Heart left ventricle (tissue), 16 donors: ENCODE measurements around the gene TMEM72. TPM values are rescaled to one million over a fixed set of nuclear protein-coding genes. Genes with fewer than 3 reads are reported as not detected.
A peak's percentile ranks its signal among the peaks of the same experiment; 100 is the strongest.

Experiments used
- ATAC-seq, 4 donors: fragments of 200-7000 bp; cut with Tn5 transposase; one replicate each; pipeline ENCODE4 v1.9.1; 2020 to 2022; ENCODE audit warnings: moderate library complexity in 4 of 4, mild to moderate bottlenecking in 3 of 4, moderate number of reproducible peaks in 1 of 4
- DNase-seq, 5 donors: peaks; one replicate each; pipeline ENCODE4 v3.0.0-alpha.2; 2020
- H3K27ac ChIP-seq, 12 donors: fragments of 200-600 bp; sonication (generic) in 4 of 12; one replicate each; pipeline versions ENCODE4 v1.5.0 to v1.8.0; 2016 to 2022; ENCODE audit warnings: mild to moderate bottlenecking in 2 of 12
- H3K27me3 ChIP-seq, 9 donors: fragments of 200-600 bp; sonication (generic) in 2 of 9; one replicate each; pipeline versions ENCODE4 v1.5.1 to v1.8.0; 2016 to 2022; ENCODE audit warnings: mild to moderate bottlenecking in 3 of 9
- H3K36me3 ChIP-seq, 9 donors: fragments of 200-600 bp; sonication (generic) in 2 of 9; one replicate each; pipeline versions ENCODE4 v1.5.0 to v1.8.0; 2018 to 2022; ENCODE audit warnings: mild to moderate bottlenecking in 2 of 9
- H3K4me1 ChIP-seq, 12 donors: fragments of 200-600 bp; sonication (generic) in 4 of 12; one replicate each; pipeline versions ENCODE4 v1.5.0 to v1.8.0; 2016 to 2022; ENCODE audit warnings: mild to moderate bottlenecking in 3 of 12
- H3K4me3 ChIP-seq, 12 donors: fragments of 200-600 bp; sonication (generic) in 4 of 12; one replicate each; pipeline versions ENCODE4 v1.5.0 to v1.8.0; 2017 to 2022; ENCODE audit warnings: mild to moderate bottlenecking in 9 of 12, moderate library complexity in 4 of 12
- H3K9me3 ChIP-seq, 12 donors: fragments of 200-600 bp; sonication (generic) in 4 of 12; one replicate each; pipeline versions ENCODE4 v1.5.0 to v1.8.0; 2016 to 2022; ENCODE audit warnings: mild to moderate bottlenecking in 1 of 12
- POLR2A ChIP-seq, 2 donors: fragments of 450-650 bp; IDR thresholded peaks; one replicate each; pipeline ENCODE4 v1.6.1; 2017; ENCODE audit warnings: antibody characterized with exemption in 2 of 2, mild to moderate bottlenecking in 2 of 2, moderate library complexity in 2 of 2
- WGBS, 4 donors: extraction: QIAGEN DNeasy Blood & Tissue Kit in 2 of 4; methylation state at CpG; one replicate each; pipeline versions ENCODE4 v1.1.5 to v1.1.7; 2013 to 2018; 5-methylcytosine and 5-hydroxymethylcytosine counted together
- intact Hi-C, 10 donors: fragments of 100-400 bp; cut with DNase I; formaldehyde crosslinking; loops; one replicate each; pipeline versions ENCODE4 v1.11.1 to v1.14.2; 2022
- long read RNA-seq, 3 donors: library from polyadenylated mRNA; unstranded; transcript quantifications; one replicate each; pipeline ENCODE4 v2.0.0, GENCODE V29; 2020 to 2021
- polyA plus RNA-seq, 2 donors: library from polyadenylated mRNA; stranded (reverse); fragments of 200-250 nt; gene quantifications; one replicate each; pipeline ENCODE4 v1.2.3, GENCODE V29; 2013
- total RNA-seq, 9 donors: library from RNA; depleted of rRNA in 2 of 9; stranded (reverse); fragments of >200 nt in 2 of 9; fragmentation: NEBNext Ultra II Directional in 3 of 9; extraction: Animal tissue kit (Norgen Biotek cat#: 25700) in 3 of 9; gene quantifications; one replicate each; pipeline versions ENCODE4 v1.1.0 to v1.2.4, GENCODE V29; 2016 to 2023
- TF ChIP-seq, protein P1 (sequence below), 12 donors: fragments of 200-600 bp; sonication (generic) in 4 of 12; IDR thresholded peaks; one replicate each; pipeline versions ENCODE4 v1.5.0 to v1.8.0; 2018 to 2022; ENCODE audit warnings: antibody characterized with exemption in 12 of 12, mild to moderate bottlenecking in 5 of 12
- donor health status: ischemic (EF 13 %, LVEDD 7.1; RV severe dilation, severe dysfunction).
- donor health status: healthy with polysubstance abuse.
- donor health status: DM: no; HTN: yes; CAD: no.
- donor health status: DM: no; HTN: no; CAD: no.
- donor health status: ischemic (EF 25% LVEDD 6.9; RV normal size, moderate dysfunction).
- donor health status: ischemic (EF 25% LVEDD 5.7; RV mildly dilated, moderate dysfunction).
- donor health status: healthy.
- donor health status: DM: yes; HTN: yes; CAD: no.
- donor health status: ischemic (EF 35%, LVEDD 5.7; RV mildly dilated, moderate dysfunction).
- donor health status: nonischemic (EF 11% LVEDD 7.7; RV severe dilation, severe dysfunction).
- donor health status: DM: yes; HTN: yes; CAD: no.
- donor health status: PGD.
- donor health status: ischemic (EF 29% LVEDD 5.4; RV normal size, mild dysfunction).
- donor health status: nonischemic (EF 23%, LVEDD 6.1; RV moderate dilation, normal function).

TMEM72 gene
- total RNA-seq (under 1 TPM in 2 of 9 donors, not detected in 7; 0.15 to 0.27 TPM), polyA plus RNA-seq (not detected)
- long read RNA-seq, donor 1: 0 reads
- long read RNA-seq, donor 2: 0 reads
- long read RNA-seq, donor 3: 0 reads

DNA sequence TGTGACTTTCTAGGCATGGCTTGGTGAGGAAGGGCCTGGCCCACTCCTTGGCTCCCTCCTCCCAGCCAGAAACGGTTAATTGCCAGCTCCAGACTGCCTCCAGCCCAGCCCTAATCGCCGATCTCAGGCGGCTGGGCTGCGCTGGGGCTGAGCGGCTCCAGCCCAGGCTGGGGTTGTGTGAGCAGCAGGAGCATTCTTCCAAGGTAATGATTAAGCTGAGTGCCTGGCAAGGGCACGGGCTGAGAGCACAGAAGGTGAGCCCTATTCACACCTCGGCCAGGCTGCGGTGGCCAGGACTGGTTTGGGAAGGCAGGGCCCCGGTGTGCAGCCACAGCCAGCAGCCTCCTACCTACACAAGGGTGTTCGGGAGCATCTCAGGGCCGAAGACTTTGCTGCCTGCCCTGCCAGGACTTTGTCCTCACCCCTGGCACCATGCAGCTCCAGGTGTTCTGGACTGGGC lies at the start of gene TMEM72:
TSS of gene TMEM72 (plus strand) at position 257 of the 460 bp plus-strand sequence. CDS start at position 433, 176 bp downstream.
- H3K27me3 ChIP-seq: no peaks in the 10 kb centered on the region
- H3K4me3 ChIP-seq: no peak within 1 kb of the TSS
- peak in 1 of 5 donors; percentile 43 for DNase-seq
- TF ChIP-seq POLR2A (IDR thresholded peaks at IDR 0.05): no peak
- TF ChIP-seq, protein P1, sequence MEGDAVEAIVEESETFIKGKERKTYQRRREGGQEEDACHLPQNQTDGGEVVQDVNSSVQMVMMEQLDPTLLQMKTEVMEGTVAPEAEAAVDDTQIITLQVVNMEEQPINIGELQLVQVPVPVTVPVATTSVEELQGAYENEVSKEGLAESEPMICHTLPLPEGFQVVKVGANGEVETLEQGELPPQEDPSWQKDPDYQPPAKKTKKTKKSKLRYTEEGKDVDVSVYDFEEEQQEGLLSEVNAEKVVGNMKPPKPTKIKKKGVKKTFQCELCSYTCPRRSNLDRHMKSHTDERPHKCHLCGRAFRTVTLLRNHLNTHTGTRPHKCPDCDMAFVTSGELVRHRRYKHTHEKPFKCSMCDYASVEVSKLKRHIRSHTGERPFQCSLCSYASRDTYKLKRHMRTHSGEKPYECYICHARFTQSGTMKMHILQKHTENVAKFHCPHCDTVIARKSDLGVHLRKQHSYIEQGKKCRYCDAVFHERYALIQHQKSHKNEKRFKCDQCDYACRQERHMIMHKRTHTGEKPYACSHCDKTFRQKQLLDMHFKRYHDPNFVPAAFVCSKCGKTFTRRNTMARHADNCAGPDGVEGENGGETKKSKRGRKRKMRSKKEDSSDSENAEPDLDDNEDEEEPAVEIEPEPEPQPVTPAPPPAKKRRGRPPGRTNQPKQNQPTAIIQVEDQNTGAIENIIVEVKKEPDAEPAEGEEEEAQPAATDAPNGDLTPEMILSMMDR (IDR thresholded peaks at IDR 0.05): no peak
- H3K4me1 ChIP-seq: peaks cover 0 to 30% (median 14%) of the 10 kb centered on the region in 12 donors
- no peaks in the 10 kb centered on the region for H3K36me3 ChIP-seq
- H3K27ac ChIP-seq: peak within 1 kb of the TSS in 1 of 12 donors; percentile 34
- intact Hi-C loops: no loop called here
- 36 to 54% (median 47%) methylated on average over 4 to 12 of the region's 12 CpGs for WGBS, 4 donors
- ATAC-seq: peak; percentile 49 to 76 (median 72)
- H3K9me3 ChIP-seq: no peaks in the 10 kb centered on the region

DNA sequence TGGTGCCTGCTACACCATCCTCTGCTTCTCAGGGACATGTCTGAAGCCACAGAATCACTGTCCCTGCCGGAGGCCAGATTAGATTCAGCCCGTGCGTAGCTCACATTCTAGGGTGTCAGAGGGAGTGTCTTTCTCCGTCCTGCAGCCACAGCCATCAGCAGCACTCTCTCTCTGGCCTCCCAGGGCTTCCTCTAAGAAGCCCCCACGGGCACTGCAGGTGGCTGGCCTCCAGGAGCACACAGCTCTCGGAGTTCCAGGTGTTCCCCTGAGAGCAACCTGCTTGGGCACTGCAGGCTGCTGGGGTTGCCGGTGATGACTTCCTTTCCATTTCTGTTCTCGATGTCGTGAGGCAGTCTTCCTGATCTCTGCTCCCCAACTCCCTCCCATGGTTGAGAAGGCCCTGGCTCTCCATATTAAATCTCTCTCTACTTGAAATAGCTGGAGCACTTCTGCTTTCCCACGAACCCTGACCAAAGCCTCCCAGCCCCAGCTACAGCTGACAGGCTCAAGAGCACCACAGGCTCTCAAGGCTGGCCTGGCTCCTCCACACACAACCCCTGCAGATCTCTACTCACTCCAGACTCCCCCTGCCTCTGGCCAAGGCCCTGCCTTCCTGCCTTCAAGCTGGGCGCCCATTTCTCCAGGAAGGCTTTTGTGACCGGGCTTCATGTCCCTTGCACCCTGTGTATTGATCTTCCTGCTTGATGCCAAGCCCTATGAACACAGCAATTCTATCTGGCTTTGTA lies 49.0 kb upstream of the TMEM72 start:
- Histone ChIP-seq H3K27ac (no peak overlapping the region), H3K4me3 (no peak overlapping the region), H3K36me3 (no peaks in the 10 kb centered on the region), H3K4me1 (peaks cover 0 to 37% (median 14%) of the 10 kb centered on the region in 12 donors), H3K9me3 (no peaks in the 10 kb centered on the region), H3K27me3 (peaks cover 0 to 12% (median 0%) of the 10 kb centered on the region in 9 donors)
- intact Hi-C loops: loop anchor here in 7 of 10 donors (2.0 to 10.0 kb wide), 5 partner anchors 470 to 1190 kb away; partner anchors contain the start of gene CXCL12 (in 2 of the 7)
- no peak for ATAC-seq
- no peak for DNase-seq
- 80 to 87% (median 80%) methylated on average over 12 of the region's 12 CpGs for WGBS, 4 donors
- TF ChIP-seq, protein P1 (IDR thresholded peaks at IDR 0.05): no peak
- no peak for TF ChIP-seq POLR2A (IDR thresholded peaks at IDR 0.05)

DNA sequence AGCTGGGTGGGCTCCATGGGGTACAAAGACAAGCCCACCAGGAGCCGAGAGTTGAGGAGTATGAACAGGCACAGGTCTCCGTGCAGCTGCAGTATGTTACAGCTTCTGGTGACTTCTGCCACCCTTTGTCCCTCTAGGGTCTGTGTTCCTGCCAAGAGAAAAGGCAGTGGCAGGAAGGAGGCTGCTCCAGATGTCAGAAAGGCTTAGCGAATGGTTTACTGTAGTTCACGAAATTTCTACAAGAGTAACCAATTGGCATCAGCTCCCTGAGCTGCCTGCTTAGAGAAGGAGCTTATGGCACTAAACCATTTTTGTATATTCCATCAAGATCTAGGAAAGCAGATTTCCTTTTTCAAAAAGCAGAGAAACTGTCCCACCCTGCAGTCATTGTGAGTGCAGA lies 48.2 kb upstream of the TMEM72 start:
- intact Hi-C loops: loop anchor here in 7 of 10 donors (2.0 to 10.0 kb wide), 5 partner anchors 471 to 1191 kb away; partner anchors contain the start of gene CXCL12 (in 2 of the 7)
- no peak for ATAC-seq

More for the DNA sequence above, 48.2 kb upstream of the TMEM72 start:
- H3K9me3 ChIP-seq: no peaks in the 10 kb centered on the region
- H3K27me3 ChIP-seq: peaks cover 0 to 12% (median 0%) of the 10 kb centered on the region in 9 donors
- no peak overlapping the region for H3K4me3 ChIP-seq
- no peak overlapping the region for H3K27ac ChIP-seq
- H3K4me1 ChIP-seq: peaks cover 0 to 37% (median 14%) of the 10 kb centered on the region in 12 donors
- no peak for DNase-seq
- no peaks in the 10 kb centered on the region for H3K36me3 ChIP-seq
- no peak for TF ChIP-seq POLR2A (IDR thresholded peaks at IDR 0.05)
- TF ChIP-seq, protein P1 (IDR thresholded peaks at IDR 0.05): no peak
- WGBS, 4 donors: 60 to 75% (median 66%) methylated on average over 4 of the region's 4 CpGs
